ENCODE measurements around the gene WDR86.

DNA sequence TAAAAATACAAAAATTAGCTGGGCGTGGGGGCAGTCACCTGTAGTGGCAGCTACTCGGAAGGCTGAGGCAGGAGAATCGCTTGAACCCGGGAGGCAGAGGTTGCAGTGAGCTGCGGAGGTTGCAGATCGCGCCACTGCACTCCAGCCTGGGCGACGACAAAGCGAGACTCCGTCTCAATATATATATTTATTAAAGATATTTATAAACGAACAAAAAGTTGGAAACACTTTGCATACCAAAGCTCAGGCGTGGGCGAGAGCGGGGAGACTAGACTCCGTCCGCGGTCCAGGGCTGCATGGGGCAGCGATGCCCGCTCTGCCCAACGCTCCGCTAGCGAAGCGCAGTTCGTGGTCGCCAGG is 38.0 kb upstream of the WDR86 start:
- no peak for TF ChIP-seq EP300 (conservative IDR thresholded peaks at IDR 0.05; ENCODE audit: poor library complexity, severe bottlenecking)
- TF ChIP-seq, protein P1, sequence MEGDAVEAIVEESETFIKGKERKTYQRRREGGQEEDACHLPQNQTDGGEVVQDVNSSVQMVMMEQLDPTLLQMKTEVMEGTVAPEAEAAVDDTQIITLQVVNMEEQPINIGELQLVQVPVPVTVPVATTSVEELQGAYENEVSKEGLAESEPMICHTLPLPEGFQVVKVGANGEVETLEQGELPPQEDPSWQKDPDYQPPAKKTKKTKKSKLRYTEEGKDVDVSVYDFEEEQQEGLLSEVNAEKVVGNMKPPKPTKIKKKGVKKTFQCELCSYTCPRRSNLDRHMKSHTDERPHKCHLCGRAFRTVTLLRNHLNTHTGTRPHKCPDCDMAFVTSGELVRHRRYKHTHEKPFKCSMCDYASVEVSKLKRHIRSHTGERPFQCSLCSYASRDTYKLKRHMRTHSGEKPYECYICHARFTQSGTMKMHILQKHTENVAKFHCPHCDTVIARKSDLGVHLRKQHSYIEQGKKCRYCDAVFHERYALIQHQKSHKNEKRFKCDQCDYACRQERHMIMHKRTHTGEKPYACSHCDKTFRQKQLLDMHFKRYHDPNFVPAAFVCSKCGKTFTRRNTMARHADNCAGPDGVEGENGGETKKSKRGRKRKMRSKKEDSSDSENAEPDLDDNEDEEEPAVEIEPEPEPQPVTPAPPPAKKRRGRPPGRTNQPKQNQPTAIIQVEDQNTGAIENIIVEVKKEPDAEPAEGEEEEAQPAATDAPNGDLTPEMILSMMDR (IDR thresholded peaks at IDR 0.05; ENCODE audit: poor library complexity, severe bottlenecking): no peak
- TF ChIP-seq TAF1 (IDR thresholded peaks at IDR 0.05; ENCODE audit: low read depth): no peak
- TF ChIP-seq, protein P2, sequence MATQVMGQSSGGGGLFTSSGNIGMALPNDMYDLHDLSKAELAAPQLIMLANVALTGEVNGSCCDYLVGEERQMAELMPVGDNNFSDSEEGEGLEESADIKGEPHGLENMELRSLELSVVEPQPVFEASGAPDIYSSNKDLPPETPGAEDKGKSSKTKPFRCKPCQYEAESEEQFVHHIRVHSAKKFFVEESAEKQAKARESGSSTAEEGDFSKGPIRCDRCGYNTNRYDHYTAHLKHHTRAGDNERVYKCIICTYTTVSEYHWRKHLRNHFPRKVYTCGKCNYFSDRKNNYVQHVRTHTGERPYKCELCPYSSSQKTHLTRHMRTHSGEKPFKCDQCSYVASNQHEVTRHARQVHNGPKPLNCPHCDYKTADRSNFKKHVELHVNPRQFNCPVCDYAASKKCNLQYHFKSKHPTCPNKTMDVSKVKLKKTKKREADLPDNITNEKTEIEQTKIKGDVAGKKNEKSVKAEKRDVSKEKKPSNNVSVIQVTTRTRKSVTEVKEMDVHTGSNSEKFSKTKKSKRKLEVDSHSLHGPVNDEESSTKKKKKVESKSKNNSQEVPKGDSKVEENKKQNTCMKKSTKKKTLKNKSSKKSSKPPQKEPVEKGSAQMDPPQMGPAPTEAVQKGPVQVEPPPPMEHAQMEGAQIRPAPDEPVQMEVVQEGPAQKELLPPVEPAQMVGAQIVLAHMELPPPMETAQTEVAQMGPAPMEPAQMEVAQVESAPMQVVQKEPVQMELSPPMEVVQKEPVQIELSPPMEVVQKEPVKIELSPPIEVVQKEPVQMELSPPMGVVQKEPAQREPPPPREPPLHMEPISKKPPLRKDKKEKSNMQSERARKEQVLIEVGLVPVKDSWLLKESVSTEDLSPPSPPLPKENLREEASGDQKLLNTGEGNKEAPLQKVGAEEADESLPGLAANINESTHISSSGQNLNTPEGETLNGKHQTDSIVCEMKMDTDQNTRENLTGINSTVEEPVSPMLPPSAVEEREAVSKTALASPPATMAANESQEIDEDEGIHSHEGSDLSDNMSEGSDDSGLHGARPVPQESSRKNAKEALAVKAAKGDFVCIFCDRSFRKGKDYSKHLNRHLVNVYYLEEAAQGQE (IDR thresholded peaks at IDR 0.05; ENCODE audit: borderline replicate concordance): no peak

All from neural cell (in vitro differentiated cells).